Ovary (tissue), 9 donors: ENCODE data around the gene IQGAP2. TPM values are rescaled to one million over a fixed set of nuclear protein-coding genes. Genes with fewer than 3 reads are reported as not detected.

Experiments
- DNase-seq, 5 donors: peaks; one replicate each; pipeline ENCODE4 v3.0.0-alpha.2; 2019 to 2020
- H3K27ac ChIP-seq, 2 donors: fragments of 200-600 bp; one replicate each; pipeline versions ENCODE4 v1.5.1 to v1.8.0; 2019 to 2022
- H3K27me3 ChIP-seq: fragments of 200-600 bp; one replicate; pipeline ENCODE4 v1.8.0; 2022
- H3K36me3 ChIP-seq: fragments of 200-600 bp; sonication (generic); one replicate; pipeline ENCODE4 v1.5.1; 2019
- H3K4me1 ChIP-seq: one replicate; pipeline ENCODE4 v1.8.1; 2013; ENCODE audit warnings: mild to moderate bottlenecking, moderate library complexity; ENCODE audit not compliant: insufficient read depth
- H3K4me3 ChIP-seq: fragments of 200-600 bp; sonication (generic); one replicate; pipeline ENCODE4 v1.5.1; 2017
- H3K9me3 ChIP-seq, 2 donors: fragments of 200-600 bp in 1 of 2; sonication (generic) in 1 of 2; one replicate each; pipeline versions ENCODE4 v1.5.1 to v1.8.1; 2013 to 2019; ENCODE audit warnings: mild to moderate bottlenecking in 1 of 2, moderate library complexity in 1 of 2
- EP300 ChIP-seq: sonication (generic); formaldehyde crosslinking; IDR thresholded peaks from one replicate; pipeline ENCODE4 v1.6.1; 2017; ENCODE audit warnings: antibody characterized with exemption
- POLR2A ChIP-seq: fragments of 450-650 bp; IDR thresholded peaks from one replicate; pipeline ENCODE4 v1.6.1; 2017; ENCODE audit warnings: antibody characterized with exemption, mild to moderate bottlenecking, moderate library complexity
- WGBS, 3 donors: extraction: QIAGEN DNeasy Blood & Tissue Kit in 1 of 3; methylation state at CpG; one replicate each; pipeline versions ENCODE4 v1.1.5 to v1.1.7; 2013 to 2017; 5-methylcytosine and 5-hydroxymethylcytosine counted together
- intact Hi-C, 4 donors: fragments of 100-400 bp; cut with DNase I; formaldehyde crosslinking; loops; one replicate each; pipeline versions ENCODE4 v1.11.0 to v1.15.1; 2022 to 2023
- polyA plus RNA-seq, 2 donors: library from polyadenylated mRNA; stranded (reverse); fragments of 200-250 nt in 1 of 2; fragments of 350-450 nt in 1 of 2; fragmentation: Illumina TruSeq in 1 of 2; extraction: RNeasy Lipid Tissue Mini Kit (QIAGEN cat#74804) in 1 of 2; gene quantifications; one replicate each; pipeline ENCODE4 v1.2.3, GENCODE V29; 2013 to 2014
- total RNA-seq, 7 donors: library from RNA; depleted of rRNA in 2 of 7; stranded (reverse); fragments of >200 nt in 2 of 7; fragmentation: NEBNext Ultra II Directional in 3 of 7; extraction: Animal tissue kit (Norgen Biotek cat#: 25700) in 3 of 7; gene quantifications; one replicate each; pipeline versions ENCODE4 v1.1.0 to v1.2.4, GENCODE V29; 2016 to 2023
- TF ChIP-seq, protein P1 (sequence below), 3 donors: fragments of 450-650 bp in 2 of 3; fragments of 200-600 bp in 1 of 3; IDR thresholded peaks; one replicate each; pipeline versions ENCODE4 v1.5.1 to v1.8.0; 2016 to 2022; ENCODE audit warnings: antibody characterized with exemption in 3 of 3, mild to moderate bottlenecking in 1 of 3
- donor health status: DM: no; HTN: no; CAD: no; lungs with moderate emphysema.
- donor health status: DM: no; HTN: no; CAD: no.
- donor health status: Bipolar disorder and iron deficiency.
- donor health status: DM: yes; HTN: yes; CAD: no.
- donor health status: DM: no; HTN: no; CAD: no.
- donor health status: DM: yes; HTN: yes; CAD: no.

The IQGAP2 gene
- total and polyA plus RNA-seq, 9 donors, result 8.6 to 27.6 (median 13.9) TPM

DNA sequence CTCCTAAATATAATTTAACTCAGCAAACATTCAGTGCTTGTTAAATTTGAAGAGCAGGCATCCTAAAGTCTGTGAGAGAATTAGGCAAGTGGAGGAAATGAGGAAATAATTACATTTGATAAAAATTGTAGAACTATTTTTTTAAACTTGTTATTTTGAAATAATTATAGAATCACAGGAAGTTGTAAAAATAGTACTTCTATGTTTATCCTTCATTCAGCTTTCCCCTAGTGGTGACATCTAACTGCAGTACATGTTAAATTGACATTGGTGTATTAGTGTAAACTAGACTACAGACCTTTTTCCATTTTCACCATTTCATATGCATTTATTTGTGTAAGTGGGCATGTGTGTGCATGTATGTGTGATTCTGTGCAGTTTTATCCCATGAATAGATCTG is 168.5 kb downstream of the IQGAP2 start:
- Histone ChIP-seq H3K4me3 (no peak overlapping the region), H3K4me1 (no peaks in the 10 kb centered on the region), H3K27me3 (no peaks in the 10 kb centered on the region), H3K27ac (no peak overlapping the region), H3K9me3 (no peaks in the 10 kb centered on the region), H3K36me3 (no peaks in the 10 kb centered on the region)
- intact Hi-C loops, result no loop called here
- TF ChIP-seq POLR2A (no peak), EP300 (no peak)
- TF ChIP-seq, protein P1, sequence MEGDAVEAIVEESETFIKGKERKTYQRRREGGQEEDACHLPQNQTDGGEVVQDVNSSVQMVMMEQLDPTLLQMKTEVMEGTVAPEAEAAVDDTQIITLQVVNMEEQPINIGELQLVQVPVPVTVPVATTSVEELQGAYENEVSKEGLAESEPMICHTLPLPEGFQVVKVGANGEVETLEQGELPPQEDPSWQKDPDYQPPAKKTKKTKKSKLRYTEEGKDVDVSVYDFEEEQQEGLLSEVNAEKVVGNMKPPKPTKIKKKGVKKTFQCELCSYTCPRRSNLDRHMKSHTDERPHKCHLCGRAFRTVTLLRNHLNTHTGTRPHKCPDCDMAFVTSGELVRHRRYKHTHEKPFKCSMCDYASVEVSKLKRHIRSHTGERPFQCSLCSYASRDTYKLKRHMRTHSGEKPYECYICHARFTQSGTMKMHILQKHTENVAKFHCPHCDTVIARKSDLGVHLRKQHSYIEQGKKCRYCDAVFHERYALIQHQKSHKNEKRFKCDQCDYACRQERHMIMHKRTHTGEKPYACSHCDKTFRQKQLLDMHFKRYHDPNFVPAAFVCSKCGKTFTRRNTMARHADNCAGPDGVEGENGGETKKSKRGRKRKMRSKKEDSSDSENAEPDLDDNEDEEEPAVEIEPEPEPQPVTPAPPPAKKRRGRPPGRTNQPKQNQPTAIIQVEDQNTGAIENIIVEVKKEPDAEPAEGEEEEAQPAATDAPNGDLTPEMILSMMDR (IDR thresholded peaks at IDR 0.05), result no peak
- DNase-seq, result no peak

DNA sequence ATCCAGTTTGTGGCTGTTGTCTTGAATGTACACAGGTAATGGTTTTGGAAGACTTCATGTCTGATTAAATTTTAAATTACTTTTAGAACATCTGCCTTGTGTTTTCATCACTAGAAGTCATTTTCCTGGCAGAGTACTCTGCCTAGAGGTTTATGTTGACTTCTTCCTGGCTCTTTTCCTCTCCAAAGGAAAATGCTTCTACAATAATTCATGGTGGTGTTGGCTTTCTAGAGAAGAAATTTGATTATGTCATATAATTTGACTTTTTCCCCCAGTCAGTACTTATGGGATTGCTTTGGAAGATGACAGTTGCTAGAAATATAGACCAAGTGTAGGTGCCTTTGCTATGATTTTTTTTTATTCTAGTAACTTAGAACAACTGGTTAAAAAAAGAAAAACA is 173.4 kb downstream of the IQGAP2 start:
- intact Hi-C loops, result no loop called here
- Histone ChIP-seq H3K27me3 (no peaks in the 10 kb centered on the region), H3K9me3 (no peaks in the 10 kb centered on the region), H3K27ac (no peak overlapping the region), H3K36me3 (no peaks in the 10 kb centered on the region), H3K4me3 (no peak overlapping the region), H3K4me1 (no peaks in the 10 kb centered on the region)
- no peak for DNase-seq
- TF ChIP-seq EP300 (no peak), POLR2A (no peak)
- TF ChIP-seq, protein P1 (IDR thresholded peaks at IDR 0.05), result no peak

DNA sequence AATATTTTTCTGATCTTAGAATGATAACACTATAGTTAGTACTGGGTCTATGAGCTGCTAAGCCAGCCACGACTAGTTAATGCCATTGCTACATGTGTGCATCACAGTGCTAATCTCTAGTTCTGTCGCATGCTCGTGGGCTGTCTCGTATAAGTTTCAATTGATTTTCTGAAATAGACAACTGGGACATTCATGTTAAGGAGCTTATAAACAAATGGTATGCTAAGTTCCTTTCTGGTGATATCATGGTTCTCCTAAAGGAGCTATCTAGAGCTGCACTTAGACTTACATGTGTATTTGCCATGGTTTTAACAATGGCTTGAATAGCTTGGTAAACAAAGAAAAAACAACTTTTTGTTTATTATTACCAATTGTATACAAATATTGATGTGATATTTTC is 173.9 kb downstream of the IQGAP2 start:
- H3K9me3 ChIP-seq, result no peaks in the 10 kb centered on the region
- H3K4me1 ChIP-seq, result no peaks in the 10 kb centered on the region
- TF ChIP-seq EP300 (no peak), POLR2A (no peak)
- TF ChIP-seq, protein P1 (IDR thresholded peaks at IDR 0.05), result no peak
- no peak overlapping the region for H3K27ac ChIP-seq
- 86 to 97% (median 90%) methylated on average over 4 of the region's 4 CpGs for WGBS, 3 donors
- H3K4me3 ChIP-seq, result no peak overlapping the region
- H3K27me3 ChIP-seq, result no peaks in the 10 kb centered on the region
- DNase-seq, result no peak
- intact Hi-C loops, result no loop called here
- no peaks in the 10 kb centered on the region for H3K36me3 ChIP-seq

DNA sequence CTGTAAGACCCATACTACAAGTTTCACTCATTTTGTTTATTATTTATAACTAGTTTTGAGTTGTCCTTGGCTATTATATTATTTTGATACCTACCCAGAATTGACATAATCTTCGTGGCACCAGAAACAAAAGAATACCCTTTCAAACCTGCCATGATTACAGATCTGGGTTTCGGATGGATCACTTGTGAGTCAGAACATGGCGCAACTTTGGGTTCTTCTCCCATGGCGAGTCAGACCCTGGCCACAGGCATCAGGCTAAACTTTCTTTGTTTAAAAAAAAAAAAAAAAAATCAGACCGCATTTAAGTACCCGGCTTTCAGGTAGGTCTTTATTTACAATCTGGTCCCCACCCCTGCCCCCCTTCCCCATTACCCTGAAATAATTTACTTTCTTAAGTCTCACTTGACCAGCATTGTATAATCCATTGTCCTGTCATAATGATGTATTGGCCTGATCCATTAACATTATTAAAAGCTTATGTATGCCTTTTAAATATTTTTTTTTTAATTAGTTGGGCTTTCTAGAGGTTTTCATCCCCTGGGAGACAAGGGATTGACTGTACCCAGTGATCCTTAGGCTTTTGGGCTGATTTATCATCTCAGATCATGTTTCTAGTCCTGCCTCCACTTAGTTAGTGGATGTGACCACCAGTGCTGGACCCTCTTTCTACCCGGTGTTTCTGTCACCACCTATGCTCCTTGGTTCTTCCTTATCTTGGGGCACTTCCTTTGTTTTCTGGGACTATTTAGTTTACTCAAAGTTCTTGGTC is 176.3 kb downstream of the IQGAP2 start:
- Histone ChIP-seq H3K27me3 (no peaks in the 10 kb centered on the region), H3K4me1 (no peaks in the 10 kb centered on the region), H3K36me3 (no peaks in the 10 kb centered on the region), H3K4me3 (no peak overlapping the region), H3K27ac (no peak overlapping the region), H3K9me3 (no peaks in the 10 kb centered on the region)
- no peak for DNase-seq
- no peak for TF ChIP-seq EP300
- no peak for TF ChIP-seq POLR2A
- TF ChIP-seq, protein P1 (IDR thresholded peaks at IDR 0.05), result no peak
- intact Hi-C loops, result no loop called here
- WGBS, 3 donors, result 76 to 89% (median 79%) methylated on average over 7 of the region's 7 CpGs
